Measurements from ENCODE around the gene PARP4.
"Not testable (repeated sequence)": the region's sequence is repeated elsewhere in the genome, so short reads cannot be mapped to it uniquely, and the experiment has no call there.

The PARP4 gene

GRCh38 chr13:24512197-24512907 lies at the start of gene PARP4:
Gene PARP4, minus strand, starts transcription at chr13:24512778. Its CDS starts 9,002 bp downstream, at chr13:24503776.
- peak; percentile 79 for DNase-seq

GRCh38 chr13:24560579-24561187 lies 48.1 kb upstream of the PARP4 start:
- not testable (repeated sequence) for DNase-seq

GRCh38 chr13:24559431-24560218 lies 47.0 kb upstream of the PARP4 start:
- not testable (repeated sequence) for DNase-seq

GRCh38 chr13:24557081-24557480 lies 44.5 kb upstream of the PARP4 start:
- DNase-seq = no peak

- DNase-seq = not testable (repeated sequence)
These were observed 41.3 kb upstream of the PARP4 start for GRCh38 chr13:24553892-24554291.

GRCh38 chr13:24541476-24542352 lies 29.1 kb upstream of the PARP4 start:
- DNase-seq = peak; percentile 18

- no peak for DNase-seq
These were observed 28.5 kb upstream of the PARP4 start for GRCh38 chr13:24541127-24541475.

GRCh38 chr13:24540236-24541126 lies 27.9 kb upstream of the PARP4 start:
- no peak for DNase-seq

GRCh38 chr13:24539500-24540165 lies 27.1 kb upstream of the PARP4 start:
- no peak for DNase-seq

GRCh38 chr13:24529478-24529877 lies 16.9 kb upstream of the PARP4 start:
- no peak for DNase-seq

- DNase-seq = no peak
These were observed 16.3 kb upstream of the PARP4 start for GRCh38 chr13:24528816-24529398.

GRCh38 chr13:24527266-24527775 lies 14.7 kb upstream of the PARP4 start:
- no peak for DNase-seq

GRCh38 chr13:24520733-24521132 lies 8.2 kb upstream of the PARP4 start:
- DNase-seq = no peak

- DNase-seq = no peak
These were observed 4.3 kb upstream of the PARP4 start for GRCh38 chr13:24516919-24517318.

- no peak for DNase-seq
These were observed 283 bp upstream of the PARP4 start for GRCh38 chr13:24512908-24513213.

GRCh38 chr13:24511816-24512196 lies 772 bp downstream of the PARP4 start:
- DNase-seq = no peak

GRCh38 chr13:24511019-24511815 lies 1.4 kb downstream of the PARP4 start:
- peak; percentile 93 for DNase-seq

- DNase-seq = no peak
These were observed 5.8 kb downstream of the PARP4 start for GRCh38 chr13:24506698-24507335.

- not testable (repeated sequence) for DNase-seq
These were observed 6.3 kb downstream of the PARP4 start for GRCh38 chr13:24506283-24506682.

Data from EL (cell line).